ENCODE results near the gene CYP3A5. TPM values are rescaled to one million over a fixed set of nuclear protein-coding genes. Genes with fewer than 3 reads are reported as not detected.
"Not testable (repeated sequence)": the region's sequence is repeated elsewhere in the genome, so short reads cannot be mapped to it uniquely, and the experiment has no call there.

The CYP3A5 gene
- polyA plus RNA-seq, 4 donors = 1.6 to 3.0 (median 1.8) TPM

- not testable (repeated sequence) for DNase-seq (ENCODE audit: low read depth in 4 of 4, low spot score in 3 of 4)
Measured at GRCh38 chr7:99685871-99686608, 6.2 kb upstream of the CYP3A5 start.

- no peak for DNase-seq (ENCODE audit: low read depth in 4 of 4, low spot score in 3 of 4)
Measured at GRCh38 chr7:99685129-99685758, 5.4 kb upstream of the CYP3A5 start.

GRCh38 chr7:99679032-99679399, 780 bp downstream of the CYP3A5 start:
- DNase-seq (ENCODE audit: low read depth in 4 of 4, low spot score in 3 of 4) = no peak

GRCh38 chr7:99677648-99678045, 2.1 kb downstream of the CYP3A5 start:
- DNase-seq (ENCODE audit: low read depth in 4 of 4, low spot score in 3 of 4) = no peak

GRCh38 chr7:99677013-99677647, 2.7 kb downstream of the CYP3A5 start:
- DNase-seq (ENCODE audit: low read depth in 4 of 4, low spot score in 3 of 4) = no peak

- DNase-seq (ENCODE audit: low read depth in 4 of 4, low spot score in 3 of 4) = no peak
Measured at GRCh38 chr7:99674995-99675742, 4.6 kb downstream of the CYP3A5 start.

GRCh38 chr7:99672573-99672972, 7.2 kb downstream of the CYP3A5 start:
- DNase-seq (ENCODE audit: low read depth in 4 of 4, low spot score in 3 of 4) = no peak

GRCh38 chr7:99669782-99670181, 10.0 kb downstream of the CYP3A5 start:
- DNase-seq (ENCODE audit: low read depth in 4 of 4, low spot score in 3 of 4) = no peak

GRCh38 chr7:99668541-99668940, 11.3 kb downstream of the CYP3A5 start:
- DNase-seq (ENCODE audit: low read depth in 4 of 4, low spot score in 3 of 4) = no peak

GRCh38 chr7:99667179-99667578, 12.6 kb downstream of the CYP3A5 start:
- no peak for DNase-seq (ENCODE audit: low read depth in 4 of 4, low spot score in 3 of 4)

- no peak for DNase-seq (ENCODE audit: low read depth in 4 of 4, low spot score in 3 of 4)
Measured at GRCh38 chr7:99666013-99666395, 13.8 kb downstream of the CYP3A5 start.

GRCh38 chr7:99665312-99666012, 14.3 kb downstream of the CYP3A5 start:
- no peak for DNase-seq (ENCODE audit: low read depth in 4 of 4, low spot score in 3 of 4)

- DNase-seq (ENCODE audit: low read depth in 4 of 4, low spot score in 3 of 4) = not testable (repeated sequence)
Measured at GRCh38 chr7:99657879-99658278, 21.9 kb downstream of the CYP3A5 start.

- DNase-seq (ENCODE audit: low read depth in 4 of 4, low spot score in 3 of 4) = not testable (repeated sequence)
Measured at GRCh38 chr7:99654626-99655025, 25.2 kb downstream of the CYP3A5 start.

- DNase-seq (ENCODE audit: low read depth in 4 of 4, low spot score in 3 of 4) = no peak
Measured at GRCh38 chr7:99653754-99654153, 26.0 kb downstream of the CYP3A5 start.

GRCh38 chr7:99653269-99653668, 26.5 kb downstream of the CYP3A5 start:
- not testable (repeated sequence) for DNase-seq (ENCODE audit: low read depth in 4 of 4, low spot score in 3 of 4)

GRCh38 chr7:99652671-99653070, 27.1 kb downstream of the CYP3A5 start:
- DNase-seq (ENCODE audit: low read depth in 4 of 4, low spot score in 3 of 4) = no peak

- no peak for DNase-seq (ENCODE audit: low read depth in 4 of 4, low spot score in 3 of 4)
Measured at GRCh38 chr7:99651290-99651689, 28.5 kb downstream of the CYP3A5 start.

GRCh38 chr7:99648843-99649242, 31.0 kb downstream of the CYP3A5 start:
- no peak for DNase-seq (ENCODE audit: low read depth in 4 of 4, low spot score in 3 of 4)

GRCh38 chr7:99645590-99645989, 34.2 kb downstream of the CYP3A5 start:
- DNase-seq (ENCODE audit: low read depth in 4 of 4, low spot score in 3 of 4) = no peak

- DNase-seq (ENCODE audit: low read depth in 4 of 4, low spot score in 3 of 4) = no peak
Measured at GRCh38 chr7:99644431-99644830, 35.4 kb downstream of the CYP3A5 start.
